ENCODE data around the gene ANKRD35.

DNA sequence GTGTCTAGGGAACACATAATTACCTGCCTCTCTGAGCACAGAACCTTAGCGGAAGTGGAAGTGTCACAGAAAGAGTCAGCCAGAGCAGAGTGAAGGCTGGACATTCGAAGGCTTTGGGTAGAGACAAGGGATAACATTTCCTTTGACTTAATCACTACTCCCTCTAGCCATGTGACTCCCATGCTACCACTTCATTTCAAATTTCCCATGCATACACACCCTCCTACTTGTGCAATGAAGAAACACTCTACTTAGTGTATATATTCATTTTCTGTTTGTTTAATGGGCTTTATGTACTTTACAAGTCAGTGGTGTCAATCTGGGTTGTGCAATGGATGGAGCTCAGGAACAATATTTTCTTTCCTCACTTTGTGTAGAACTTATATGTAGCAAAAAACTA, 6.9 kb downstream of the ANKRD35 start:
- TF ChIP-seq CTCF (IDR thresholded peaks at IDR 0.05) (no peak), GABPA (IDR thresholded peaks at IDR 0.05; ENCODE audit: low read depth) (no peak), POLR2AphosphoS5 (IDR thresholded peaks at IDR 0.05; ENCODE audit: low read depth, low read length) (no peak), MAX (IDR thresholded peaks at IDR 0.05; ENCODE audit: low read depth) (no peak), USF2 (IDR thresholded peaks at IDR 0.05; ENCODE audit: borderline replicate concordance, low read depth, low read length) (no peak), JUND (IDR thresholded peaks at IDR 0.05) (no peak), EZH2phosphoT487 (IDR thresholded peaks at IDR 0.05; ENCODE audit: borderline replicate concordance, low read depth) (no peak), GATA2 (CRISPR knock-in tag; IDR thresholded peaks at IDR 0.05) (no peak), REST (IDR thresholded peaks at IDR 0.05; ENCODE audit: low read depth, low read length) (no peak), EP300 (IDR thresholded peaks at IDR 0.05; ENCODE audit: borderline replicate concordance in 1 of 2, low read depth in 1 of 2, low read length in 1 of 2) (no peak), ELF1 (IDR thresholded peaks at IDR 0.05) (no peak), TCF12 (IDR thresholded peaks at IDR 0.05) (no peak), MXI1 (IDR thresholded peaks at IDR 0.05; ENCODE audit: low read depth, low read length) (no peak), YY1 (IDR thresholded peaks at IDR 0.05; ENCODE audit: low read depth) (no peak)
